A673 (cell line): ENCODE measurements around the gene FAM13A. TPM values are rescaled to one million over a fixed set of nuclear protein-coding genes. Genes with fewer than 3 reads are reported as not detected.

Experiments used
- BruUV-seq: library from RNA; stranded (reverse); fragments of 400-500 nt; replicated peaks from 2 replicates; lab custom pipeline; 2021; lab: Mats Ljungman, UMichigan
- CTCF ChIA-PET: fragments of 300-600 bp; sonication (Branson Sonifier 250); formaldehyde crosslinking; loops from one replicate; lab custom pipeline; 2022; ENCODE audit warnings: antibody characterized with exemption; lab: Charles Lee
- POLR2A ChIA-PET: fragments of 300-600 bp; sonication (Branson Sonifier 250); formaldehyde crosslinking; loops from one replicate; lab custom pipeline; 2022; ENCODE audit warnings: antibody characterized with exemption; ENCODE audit not compliant: low non-redundant PET; lab: Charles Lee
- DNase-seq: peaks from one replicate; pipeline ENCODE4 v3.0.0-alpha.2; 2015; ENCODE audit warnings: low spot score
- H3K27ac ChIP-seq: fragments of 200-600 bp; sonication (generic); 2 replicates; pipeline ENCODE4 v1.5.1; 2016; ENCODE audit warnings: mixed run types, low read depth, mild to moderate bottlenecking, mixed read lengths, antibody characterized with exemption, low read length; ENCODE audit not compliant: poor library complexity, severe bottlenecking
- H3K27me3 ChIP-seq: fragments of 200-600 bp; sonication (generic); replicated peaks from 2 replicates; pipeline ENCODE4 v1.6.1; 2017; ENCODE audit warnings: mixed run types, low read depth, mild to moderate bottlenecking, mixed read lengths, antibody characterized with exemption, low read length; ENCODE audit not compliant: insufficient read depth, poor library complexity
- H3K36me3 ChIP-seq: fragments of 200-600 bp; sonication (generic); 2 replicates; pipeline ENCODE4 v1.6.1; 2016; ENCODE audit warnings: mixed run types, mild to moderate bottlenecking, mixed read lengths, antibody characterized with exemption, low read length; ENCODE audit not compliant: insufficient read depth, poor library complexity, severe bottlenecking
- H3K4me1 ChIP-seq: fragments of 200-600 bp; sonication (generic); 2 replicates; pipeline ENCODE4 v1.6.1; 2017; ENCODE audit warnings: mixed run types, mild to moderate bottlenecking, mixed read lengths, antibody characterized with exemption, low read length; ENCODE audit not compliant: insufficient read depth, poor library complexity, severe bottlenecking
- H3K4me3 ChIP-seq: fragments of 200-600 bp; sonication (generic); 2 replicates; pipeline ENCODE4 v1.5.1; 2016; ENCODE audit warnings: low read depth, mixed run types, mild to moderate bottlenecking, mixed read lengths, low read length; ENCODE audit not compliant: poor library complexity, severe bottlenecking
- H3K9me3 ChIP-seq: fragments of 200-600 bp; sonication (generic); 2 replicates; pipeline ENCODE4 v1.6.1; 2016; ENCODE audit warnings: mixed run types, low read depth, mild to moderate bottlenecking, mixed read lengths, antibody characterized with exemption, low read length; ENCODE audit not compliant: poor library complexity, severe bottlenecking
- EZH2 ChIP-seq: fragments of 200-600 bp; sonication (generic); IDR thresholded peaks from 2 replicates; pipeline ENCODE4 v1.6.1; 2017; ENCODE audit warnings: borderline replicate concordance, low read depth, mild to moderate bottlenecking, mixed read lengths, antibody characterized with exemption, low read length; ENCODE audit not compliant: poor library complexity, severe bottlenecking
- intact Hi-C: fragments of 100-400 bp; cut with micrococcal nuclease; formaldehyde crosslinking; loops from one replicate; pipeline ENCODE4 v1.10.0; 2022; ENCODE audit not compliant: unreplicated experiment
- total RNA-seq: library from RNA; stranded (reverse); gene quantifications from 2 replicates; pipeline ENCODE4 v1.2.3, GENCODE V29; 2021
- TF ChIP-seq, protein P1 (sequence below): fragments of 300-800, 200-600 bp; sonication (generic); conservative IDR thresholded peaks from 2 replicates; pipeline ENCODE4 v1.5.1; 2017; ENCODE audit warnings: low read depth, mild to moderate bottlenecking, antibody characterized with exemption, low read length, moderate library complexity, mixed read lengths

The FAM13A gene
- total RNA-seq, 1 experiment from 2014 or later = 15.5 TPM

- intact Hi-C loops = no loop called here
- no peaks in the 10 kb centered on the region for H3K4me1 ChIP-seq
- no TSS peak for BruUV-seq
- TF ChIP-seq, protein P1, sequence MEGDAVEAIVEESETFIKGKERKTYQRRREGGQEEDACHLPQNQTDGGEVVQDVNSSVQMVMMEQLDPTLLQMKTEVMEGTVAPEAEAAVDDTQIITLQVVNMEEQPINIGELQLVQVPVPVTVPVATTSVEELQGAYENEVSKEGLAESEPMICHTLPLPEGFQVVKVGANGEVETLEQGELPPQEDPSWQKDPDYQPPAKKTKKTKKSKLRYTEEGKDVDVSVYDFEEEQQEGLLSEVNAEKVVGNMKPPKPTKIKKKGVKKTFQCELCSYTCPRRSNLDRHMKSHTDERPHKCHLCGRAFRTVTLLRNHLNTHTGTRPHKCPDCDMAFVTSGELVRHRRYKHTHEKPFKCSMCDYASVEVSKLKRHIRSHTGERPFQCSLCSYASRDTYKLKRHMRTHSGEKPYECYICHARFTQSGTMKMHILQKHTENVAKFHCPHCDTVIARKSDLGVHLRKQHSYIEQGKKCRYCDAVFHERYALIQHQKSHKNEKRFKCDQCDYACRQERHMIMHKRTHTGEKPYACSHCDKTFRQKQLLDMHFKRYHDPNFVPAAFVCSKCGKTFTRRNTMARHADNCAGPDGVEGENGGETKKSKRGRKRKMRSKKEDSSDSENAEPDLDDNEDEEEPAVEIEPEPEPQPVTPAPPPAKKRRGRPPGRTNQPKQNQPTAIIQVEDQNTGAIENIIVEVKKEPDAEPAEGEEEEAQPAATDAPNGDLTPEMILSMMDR = no peak
- TF ChIP-seq EZH2 = no peak
- ChIA-PET CTCF (no interaction called here), POLR2A (no interaction called here)
- no peak overlapping the region for H3K4me3 ChIP-seq
- peak; percentile 21 for DNase-seq
- no peaks in the 10 kb centered on the region for H3K36me3 ChIP-seq
- H3K27me3 ChIP-seq = no peaks in the 10 kb centered on the region
- no peaks in the 10 kb centered on the region for H3K9me3 ChIP-seq
- no peak overlapping the region for H3K27ac ChIP-seq
Measured at GRCh38 chr4:88938138-88938537, 118.8 kb downstream of the FAM13A start.

DNA sequence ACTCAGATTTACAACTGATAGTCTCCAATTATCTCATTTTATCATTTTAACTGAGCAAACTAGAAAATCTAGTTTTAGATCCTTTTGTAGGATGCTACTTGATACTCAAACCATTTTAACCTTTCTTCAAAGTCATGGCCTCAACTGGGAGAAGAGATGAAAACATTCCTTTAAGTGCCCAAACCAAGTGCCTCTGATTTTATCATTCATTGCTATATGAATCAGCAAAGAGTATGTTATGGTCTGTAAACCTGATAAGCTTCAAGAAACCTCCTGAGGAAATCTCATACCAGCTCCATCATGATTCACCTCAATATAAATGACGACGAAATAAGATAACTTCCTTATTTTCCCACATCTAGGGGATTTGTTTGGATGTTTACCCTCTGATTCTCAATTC is 119.9 kb downstream of the FAM13A start:
- no peaks in the 10 kb centered on the region for H3K4me1 ChIP-seq
- no TSS peak for BruUV-seq
- no peak for DNase-seq
- ChIA-PET POLR2A (no interaction called here), CTCF (no interaction called here)
- H3K27ac ChIP-seq = no peak overlapping the region
- no peaks in the 10 kb centered on the region for H3K9me3 ChIP-seq
- no peaks in the 10 kb centered on the region for H3K36me3 ChIP-seq
- H3K4me3 ChIP-seq = no peak overlapping the region
- TF ChIP-seq, protein P1 = no peak
- no peak for TF ChIP-seq EZH2
- intact Hi-C loops = no loop called here
- no peaks in the 10 kb centered on the region for H3K27me3 ChIP-seq

DNA sequence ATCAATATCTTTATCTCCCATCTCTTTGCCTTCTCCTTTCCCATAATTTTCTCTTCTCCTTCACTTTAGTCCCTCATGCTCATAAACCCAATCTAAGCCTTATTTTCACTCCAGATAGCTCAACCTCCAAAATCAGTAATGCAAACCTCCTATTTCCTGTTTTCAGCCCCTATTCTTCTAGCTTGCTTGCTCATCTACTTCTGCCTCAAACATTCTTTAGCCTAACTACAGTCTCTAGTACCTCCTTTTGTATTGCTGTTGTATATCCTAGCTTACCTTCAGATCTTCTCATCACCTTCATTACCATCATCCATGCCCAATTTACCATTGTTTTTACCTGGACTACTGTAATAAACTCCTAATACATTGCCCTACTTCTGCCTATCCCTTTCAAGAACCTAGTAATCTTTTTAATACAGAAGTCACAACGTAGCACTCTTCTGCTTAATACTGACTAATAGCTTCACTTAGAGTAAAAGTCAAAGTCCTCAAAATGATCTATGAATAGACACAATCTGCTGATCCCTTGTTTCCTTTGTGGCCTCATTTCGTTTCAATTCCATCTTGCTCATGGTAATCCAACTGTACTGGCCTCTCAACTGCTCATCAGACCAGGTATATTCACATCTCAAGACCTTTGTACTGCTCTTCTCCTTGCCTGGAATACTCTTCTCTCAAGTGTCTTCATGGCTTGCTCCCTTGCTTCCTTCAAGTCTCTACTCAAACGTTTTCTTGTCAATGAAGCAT is 123.4 kb downstream of the FAM13A start:
- CTCF ChIA-PET = no interaction called here
- DNase-seq = no peak
- no peaks in the 10 kb centered on the region for H3K4me1 ChIP-seq
- TF ChIP-seq, protein P1 = no peak
- no peak for TF ChIP-seq EZH2
- no TSS peak for BruUV-seq
- H3K36me3 ChIP-seq = no peaks in the 10 kb centered on the region
- no peak overlapping the region for H3K4me3 ChIP-seq
- POLR2A ChIA-PET = no interaction called here
- H3K9me3 ChIP-seq = no peaks in the 10 kb centered on the region
- no peak overlapping the region for H3K27ac ChIP-seq
- H3K27me3 ChIP-seq = no peaks in the 10 kb centered on the region
- intact Hi-C loops = no loop called here
